Activated CD8-positive, alpha-beta memory T cell treated with anti-CD3 and anti-CD28 coated beads, Interleukin-2, amount 50 U/mL, for 24 hours (primary cell): Measurements from ENCODE around the gene SLC2A5.

ENCODE experiments used
- DNase-seq: peaks from one replicate; pipeline ENCODE4 v3.0.0-alpha.2; 2020; ENCODE audit errors: extremely low read depth

The SLC2A5 gene

GRCh38 chr1:9088807-9089206, 19.4 kb upstream of the SLC2A5 start:
- DNase-seq, result no peak

GRCh38 chr1:9087411-9088125, 18.1 kb upstream of the SLC2A5 start:
- no peak for DNase-seq

GRCh38 chr1:9086796-9087195, 17.4 kb upstream of the SLC2A5 start:
- no peak for DNase-seq

DNA sequence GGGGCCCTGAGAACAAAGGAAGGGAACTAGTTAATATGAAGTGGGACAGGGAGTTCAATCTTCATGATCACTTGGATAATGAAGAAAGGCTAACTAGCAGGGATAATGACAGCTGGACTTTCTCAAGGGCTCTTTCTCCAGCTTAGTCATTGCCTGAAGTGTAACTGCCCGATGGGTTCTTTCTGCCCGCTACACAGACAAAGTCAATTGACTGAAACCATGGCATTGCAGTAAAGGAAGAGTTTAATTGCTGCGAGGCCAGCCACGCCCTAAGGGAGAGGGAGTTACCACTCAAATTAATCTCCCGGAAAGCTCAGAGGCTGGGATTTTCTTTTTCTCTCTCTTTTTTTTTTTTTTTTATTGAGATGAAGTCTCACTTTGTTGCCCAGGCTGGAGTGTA, 16.6 kb upstream of the SLC2A5 start:
- DNase-seq, result no peak

- DNase-seq, result no peak
Observed at GRCh38 chr1:9085306-9085940, 16.0 kb upstream of the SLC2A5 start.

GRCh38 chr1:9084906-9085305, 15.5 kb upstream of the SLC2A5 start:
- DNase-seq, result no peak

DNA sequence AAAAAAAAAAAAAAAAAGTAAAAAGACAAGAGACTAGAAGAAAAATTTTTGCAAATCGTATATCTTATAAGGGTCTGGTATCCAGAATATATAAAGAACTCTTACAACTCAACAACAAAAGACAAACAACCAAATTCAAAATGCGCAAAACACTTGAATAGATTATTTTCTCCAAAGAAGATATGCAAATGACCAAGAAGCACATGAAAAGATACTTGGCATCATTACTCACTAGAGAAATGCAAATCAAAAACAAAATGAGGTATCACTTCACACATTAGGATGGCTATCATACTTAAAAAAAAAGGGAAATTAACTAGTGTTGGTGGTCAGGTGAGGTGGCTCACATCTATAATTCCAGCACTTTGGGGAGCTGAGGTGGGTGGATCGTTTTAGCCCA, 12.0 kb upstream of the SLC2A5 start:
- no peak for DNase-seq

- no peak for DNase-seq
Observed at GRCh38 chr1:9080705-9081291, 11.4 kb upstream of the SLC2A5 start.

- DNase-seq, result no peak
Observed at GRCh38 chr1:9079988-9080704, 10.7 kb upstream of the SLC2A5 start.

- DNase-seq, result no peak
Observed at GRCh38 chr1:9078752-9079500, 9.5 kb upstream of the SLC2A5 start.

- no peak for DNase-seq
Observed at GRCh38 chr1:9078015-9078751, 8.7 kb upstream of the SLC2A5 start.

DNA sequence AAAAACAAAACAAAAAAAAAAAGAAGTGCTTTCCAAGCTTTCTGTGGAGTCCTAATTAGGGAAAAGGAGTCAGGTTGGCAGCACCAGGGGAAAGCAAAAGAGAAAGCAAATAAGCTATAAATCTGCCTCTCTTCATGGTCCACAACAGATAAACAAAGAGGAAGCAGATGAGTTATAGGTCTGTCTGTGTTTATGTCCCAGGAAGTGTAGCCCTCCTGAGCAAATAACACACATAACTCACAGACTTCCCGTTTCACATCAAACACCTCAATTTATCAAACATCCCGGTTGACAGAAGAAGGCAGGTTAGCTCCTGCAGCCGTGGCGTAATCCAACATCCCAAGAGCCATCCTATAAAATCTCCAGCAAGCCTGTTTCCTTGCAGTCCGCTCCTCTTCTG, 5.6 kb upstream of the SLC2A5 start:
- no peak for DNase-seq

GRCh38 chr1:9073143-9073542, 3.7 kb upstream of the SLC2A5 start:
- no peak for DNase-seq

GRCh38 chr1:9071554-9072235, 2.3 kb upstream of the SLC2A5 start:
- no peak for DNase-seq

DNA sequence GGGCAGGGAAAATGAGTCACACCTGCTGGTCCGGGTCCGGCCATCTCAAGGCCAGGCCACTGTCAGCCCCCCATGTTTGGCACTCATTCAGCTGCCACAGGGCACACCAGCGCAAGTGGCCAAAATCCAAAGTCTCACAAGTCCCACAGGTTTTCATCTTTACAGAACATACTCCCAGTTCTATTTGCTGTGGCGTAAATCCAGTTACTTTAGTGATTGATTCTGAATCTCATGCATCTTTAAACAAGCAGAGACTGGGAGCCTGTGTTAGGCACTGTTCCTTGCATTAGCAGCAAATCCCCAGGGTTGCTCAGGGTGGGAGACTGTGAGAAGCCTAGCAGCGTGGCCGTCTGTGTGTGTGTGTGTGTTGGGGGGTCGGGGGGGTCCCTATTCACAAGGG, 1.1 kb upstream of the SLC2A5 start:
- no peak for DNase-seq

DNA sequence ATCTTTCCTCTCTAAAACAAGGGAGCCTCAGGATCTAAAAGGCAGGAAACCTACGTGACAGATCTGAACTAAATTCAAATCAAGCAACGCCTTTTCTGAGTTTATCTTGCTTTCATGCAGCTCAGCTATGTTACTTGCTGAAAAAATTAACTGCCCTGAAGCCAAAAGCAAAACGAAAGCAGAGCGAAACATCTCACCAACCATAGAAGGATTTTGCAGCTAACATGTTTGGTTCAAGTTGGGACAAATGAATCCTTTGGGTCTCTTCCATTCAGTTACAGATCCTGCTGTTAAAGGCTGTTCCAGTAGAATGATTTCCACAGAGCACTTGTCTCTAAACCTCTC, 482 bp downstream of the SLC2A5 start:
- no peak for DNase-seq

GRCh38 chr1:9066945-9067807, 2.3 kb downstream of the SLC2A5 start:
- DNase-seq, result no peak

- no peak for DNase-seq
Observed at GRCh38 chr1:9065213-9065751, 4.2 kb downstream of the SLC2A5 start.

DNA sequence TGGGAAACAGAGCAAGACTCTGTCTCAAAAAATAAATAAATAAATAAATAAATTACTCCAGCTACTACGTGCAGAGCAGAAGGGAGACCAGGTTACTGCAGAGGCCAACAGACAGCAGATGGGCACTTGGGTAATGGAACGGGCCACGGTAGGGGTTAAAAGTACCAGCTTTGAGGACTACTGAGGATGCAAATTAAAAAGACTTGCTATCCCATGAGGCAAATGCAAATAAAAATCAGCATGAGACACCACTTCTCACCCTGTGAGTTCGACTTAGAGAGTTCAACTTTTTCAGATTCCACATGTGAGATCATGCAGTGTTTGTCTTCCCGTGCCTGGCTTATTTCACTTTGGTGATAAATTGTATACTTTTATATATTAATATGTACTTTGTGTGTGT, 6.6 kb downstream of the SLC2A5 start:
- DNase-seq, result no peak
